Endothelial cell of umbilical vein (primary cell): ENCODE data around the gene CSF3. TPM values are rescaled to one million over a fixed set of nuclear protein-coding genes. Genes with fewer than 3 reads are reported as not detected.

Source experiments
- BruUV-seq: library from RNA; stranded (reverse); fragments of 400-500 nt; replicated peaks from 2 replicates; lab custom pipeline; 2021; lab: Mats Ljungman, UMichigan
- CTCF ChIA-PET: fragments of 300-600, 350-600 bp; sonication (Branson Sonifier 250); formaldehyde crosslinking; loops from one replicate; lab custom pipeline; 2021; ENCODE audit warnings: antibody characterized with exemption, inconsistent platforms; lab: Charles Lee
- POLR2A ChIA-PET: fragments of 300-600, 350-600 bp; sonication (Branson Sonifier 250); formaldehyde crosslinking; loops from one replicate; lab custom pipeline; 2021; ENCODE audit warnings: antibody characterized with exemption, inconsistent platforms; lab: Charles Lee
- DNase-seq: peaks from one replicate; pipeline ENCODE4 v3.0.0-alpha.2; 2011; ENCODE audit warnings: low read depth, low spot score
- FAIRE-seq: peaks from 2 replicates; lab custom pipeline; 2011; peaks lifted over from hg19 to GRCh38; lab: Jason Lieb, UNC
- H2AFZ ChIP-seq: 2 replicates; pipeline ENCODE4 v1.6.0; 2012; ENCODE audit warnings: low read depth, low read length, control low read depth, inconsistent platforms
- H3K27ac ChIP-seq: 2 replicates; pipeline ENCODE4 v1.5.1; 2011; ENCODE audit warnings: low read depth, mild to moderate bottlenecking, control low read depth, low read length, moderate library complexity; ENCODE audit not compliant: insufficient read depth
- H3K27me3 ChIP-seq, 2 experiments: 2 replicates each; pipeline versions ENCODE4 v1.6.0 to v1.6.1; 2011; ENCODE audit warnings: low read length in 2 of 2, mixed read lengths in 1 of 2; ENCODE audit not compliant: control insufficient read depth in 2 of 2, insufficient read depth in 2 of 2
- H3K36me3 ChIP-seq, 2 experiments: 2 replicates in 1 of 2; 3 replicates in 1 of 2; pipeline ENCODE4 v1.5.1; 2011; ENCODE audit warnings: low read length in 2 of 2, mild to moderate bottlenecking in 1 of 2, moderate library complexity in 1 of 2; ENCODE audit not compliant: control insufficient read depth in 2 of 2, insufficient read depth in 2 of 2; ENCODE audit errors: extremely low read depth in 1 of 2
- H3K4me1 ChIP-seq: 3 replicates; pipeline ENCODE4 v1.5.1; 2011; ENCODE audit warnings: mild to moderate bottlenecking, low read length; ENCODE audit not compliant: control insufficient read depth, insufficient read depth; ENCODE audit errors: extremely low read depth
- H3K4me2 ChIP-seq: 2 replicates; pipeline ENCODE4 v1.6.1; 2011; ENCODE audit warnings: low read length, control low read depth, mixed read lengths; ENCODE audit not compliant: insufficient read depth
- H3K4me3 ChIP-seq, 3 experiments: fragments of 200-600 bp in 1 of 3; sonication (generic), shearing (Covaris generic) in 1 of 3; replicated peaks in 1 of 3; 2 replicates each; pipeline ENCODE4 v1.5.1; 2011 to 2016; ENCODE audit warnings: control low read depth in 3 of 3, low read length in 3 of 3, mild to moderate bottlenecking in 2 of 3, inconsistent platforms in 1 of 3, low read depth in 1 of 3, moderate library complexity in 1 of 3; ENCODE audit not compliant: insufficient read depth in 1 of 3
- H3K79me2 ChIP-seq: 2 replicates; pipeline ENCODE4 v1.6.0; 2012; ENCODE audit warnings: low read length, inconsistent platforms; ENCODE audit not compliant: control insufficient read depth, insufficient read depth
- H3K9ac ChIP-seq: replicated peaks from 2 replicates; pipeline ENCODE3; 2011; ENCODE audit warnings: low read length, control low read depth; ENCODE audit not compliant: insufficient read depth; ENCODE audit errors: extremely low read depth
- H3K9me1 ChIP-seq: replicated peaks from 3 replicates; pipeline ENCODE4 v1.6.0; 2011; ENCODE audit warnings: mild to moderate bottlenecking, low read length; ENCODE audit not compliant: control insufficient read depth, insufficient read depth; ENCODE audit errors: extremely low read depth
- H3K9me3 ChIP-seq: replicated peaks from 2 replicates; pipeline ENCODE4 v1.5.1; 2012; ENCODE audit warnings: low read length, inconsistent platforms; ENCODE audit not compliant: control insufficient read depth, insufficient read depth
- H4K20me1 ChIP-seq: replicated peaks from 2 replicates; pipeline ENCODE3; 2011; ENCODE audit warnings: mild to moderate bottlenecking, low read length; ENCODE audit not compliant: control insufficient read depth, insufficient read depth; ENCODE audit errors: extremely low read depth
- EZH2 ChIP-seq: IDR thresholded peaks from 2 replicates; pipeline ENCODE4 v1.6.1; 2012; ENCODE audit warnings: borderline replicate concordance, low read depth, mild to moderate bottlenecking, moderate library complexity, low read length, inconsistent platforms; ENCODE audit not compliant: severe bottlenecking
- FOS ChIP-seq: IDR thresholded peaks from 2 replicates; pipeline ENCODE4 v1.6.1; 2011; ENCODE audit warnings: mild to moderate bottlenecking, low read length, moderate library complexity, borderline replicate concordance; ENCODE audit not compliant: insufficient read depth
- GATA2 ChIP-seq: IDR thresholded peaks from 2 replicates; pipeline ENCODE4 v1.7.0; 2011; ENCODE audit warnings: low read depth, mild to moderate bottlenecking, moderate library complexity, mixed read lengths, low read length; ENCODE audit not compliant: insufficient read length, insufficient read depth
- MYC ChIP-seq: IDR thresholded peaks from one replicate; pipeline ENCODE4 v1.6.1; 2011; ENCODE audit warnings: mild to moderate bottlenecking, low read depth, low read length
- POLR2A ChIP-seq: IDR thresholded peaks from 2 replicates; pipeline ENCODE4 v1.6.1; 2012; ENCODE audit warnings: low read depth, mild to moderate bottlenecking, control low read depth, low read length
- dilution Hi-C: fragments of 300-500 bp; cut with MboI; formaldehyde crosslinking; loops from one replicate; pipeline ENCODE4 v1.15.0; 2019; ENCODE audit warnings: low sequenced_read_pairs; ENCODE audit not compliant: extremely low pct_ligation_motif_present
- intact Hi-C: fragments of 100-400 bp; cut with micrococcal nuclease; formaldehyde crosslinking; loops from one replicate; pipeline ENCODE4 v1.10.0; 2022
- microRNA-seq: library from miRNA; unstranded; fragments of <30 nt; microRNA quantifications from one replicate; pipeline ENCODE4 v1.2.0, GENCODE V29; 2021; ENCODE audit warnings: borderline number of aligned reads, borderline replicate concordance
- polyA plus RNA-seq, 4 experiments: library from polyadenylated mRNA; depleted of rRNA in 3 of 4; stranded (reverse) in 3 of 4; unstranded in 1 of 4; fragments of >200 nt; gene quantifications; 2 replicates each; pipeline versions ENCODE4 v1.2.1 to v1.2.3, GENCODE V29; 2011 to 2012; ENCODE audit warnings: missing spikeins in 1 of 4
- small RNA-seq: library from RNA; depleted of rRNA; stranded (forward); fragments of <200 nt; gene quantifications from one replicate; pipeline ENCODE3, GENCODE V24; 2012; ENCODE audit warnings: low replicate concordance, low read depth; ENCODE audit not compliant: insufficient read depth, insufficient read length
- total RNA-seq: library from RNA; stranded (reverse); gene quantifications from 2 replicates; pipeline ENCODE4 v1.2.3, GENCODE V29; 2021
- TF ChIP-seq, protein P1 (sequence below): IDR thresholded peaks from 2 replicates; pipeline ENCODE4 v1.6.1; 2011; ENCODE audit not compliant: insufficient read depth, insufficient read length
- TF ChIP-seq, protein P2 (sequence below), 2 donors: IDR thresholded peaks; 1 replicate in 1 of 2; 2 replicates in 1 of 2; pipeline ENCODE4 v1.5.1; 2011; ENCODE audit warnings: low read length in 2 of 2, mild to moderate bottlenecking in 2 of 2, moderate library complexity in 2 of 2, control low read depth in 1 of 2, inconsistent platforms in 1 of 2, low read depth in 1 of 2; ENCODE audit not compliant: insufficient read depth in 1 of 2; ENCODE audit errors: extremely low read depth in 1 of 2

CSF3 gene
- total and polyA plus RNA-seq, 2 donors (not counting 3 experiments of a cell fraction or from before 2014, with no cell fraction given): 1.0 to 2.9 TPM

DNA sequence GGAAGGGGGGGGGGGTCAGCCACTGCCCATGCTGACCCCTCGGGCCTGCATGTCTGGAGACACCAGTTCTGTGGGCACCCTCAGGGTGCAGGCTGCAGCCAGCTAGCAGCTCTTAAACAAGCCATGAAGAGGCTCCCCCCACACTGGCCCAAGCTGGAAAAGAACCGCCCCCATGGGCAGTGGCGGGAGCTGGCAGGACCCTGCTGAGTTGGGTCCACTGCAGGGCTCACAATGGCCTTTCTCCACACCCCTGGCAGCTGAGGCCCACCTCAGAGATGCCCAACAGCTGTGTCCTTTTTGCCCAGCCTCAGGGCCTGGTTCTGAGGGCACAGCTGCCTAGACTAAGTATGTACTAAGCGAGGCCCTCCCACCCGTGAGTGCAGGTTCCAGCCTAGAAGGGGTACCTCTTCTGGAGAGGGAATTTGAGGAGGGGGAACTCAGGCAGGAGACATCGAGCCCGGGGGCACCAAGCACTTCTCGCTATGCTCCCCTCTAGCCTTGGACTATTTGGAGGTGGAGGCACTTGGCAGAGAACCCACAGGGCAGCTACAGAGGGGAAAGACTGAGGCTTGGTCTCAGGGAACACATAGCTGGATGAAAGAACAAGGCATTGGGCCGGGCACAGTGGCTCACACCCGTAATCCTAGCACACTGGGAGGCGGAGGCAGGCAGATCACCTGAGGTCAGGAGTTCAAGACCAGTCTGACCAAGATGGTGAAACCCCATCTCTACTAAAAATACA, 50.7 kb downstream of the CSF3 start:
- no TSS peak for BruUV-seq
- dilution Hi-C loops (no loop called here), intact Hi-C loops (no loop called here)
- H2AFZ ChIP-seq: no peak overlapping the region
- no peaks in the 10 kb centered on the region for H3K36me3 ChIP-seq
- H3K9me3 ChIP-seq: no peaks in the 10 kb centered on the region
- TF ChIP-seq GATA2 (no peak), FOS (no peak), POLR2A (no peak), EZH2 (no peak), MYC (no peak)
- TF ChIP-seq, protein P1, sequence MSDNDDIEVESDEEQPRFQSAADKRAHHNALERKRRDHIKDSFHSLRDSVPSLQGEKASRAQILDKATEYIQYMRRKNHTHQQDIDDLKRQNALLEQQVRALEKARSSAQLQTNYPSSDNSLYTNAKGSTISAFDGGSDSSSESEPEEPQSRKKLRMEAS: no peak
- TF ChIP-seq, protein P2, sequence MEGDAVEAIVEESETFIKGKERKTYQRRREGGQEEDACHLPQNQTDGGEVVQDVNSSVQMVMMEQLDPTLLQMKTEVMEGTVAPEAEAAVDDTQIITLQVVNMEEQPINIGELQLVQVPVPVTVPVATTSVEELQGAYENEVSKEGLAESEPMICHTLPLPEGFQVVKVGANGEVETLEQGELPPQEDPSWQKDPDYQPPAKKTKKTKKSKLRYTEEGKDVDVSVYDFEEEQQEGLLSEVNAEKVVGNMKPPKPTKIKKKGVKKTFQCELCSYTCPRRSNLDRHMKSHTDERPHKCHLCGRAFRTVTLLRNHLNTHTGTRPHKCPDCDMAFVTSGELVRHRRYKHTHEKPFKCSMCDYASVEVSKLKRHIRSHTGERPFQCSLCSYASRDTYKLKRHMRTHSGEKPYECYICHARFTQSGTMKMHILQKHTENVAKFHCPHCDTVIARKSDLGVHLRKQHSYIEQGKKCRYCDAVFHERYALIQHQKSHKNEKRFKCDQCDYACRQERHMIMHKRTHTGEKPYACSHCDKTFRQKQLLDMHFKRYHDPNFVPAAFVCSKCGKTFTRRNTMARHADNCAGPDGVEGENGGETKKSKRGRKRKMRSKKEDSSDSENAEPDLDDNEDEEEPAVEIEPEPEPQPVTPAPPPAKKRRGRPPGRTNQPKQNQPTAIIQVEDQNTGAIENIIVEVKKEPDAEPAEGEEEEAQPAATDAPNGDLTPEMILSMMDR (IDR thresholded peaks at IDR 0.05; ENCODE audit: extremely low read depth in 1 of 2, insufficient read depth in 1 of 2, low read depth in 1 of 2, low read length in 2 of 2): no peak
- H3K9ac ChIP-seq: no peak overlapping the region
- CTCF ChIA-PET: interaction anchor here (0.6 to 5.4 kb wide), 8 partner anchors 8 to 136 kb away, joined by 3 to 62 read pairs (median 6); partner anchors contain the start of gene NR1D1
- DNase-seq (no peak), FAIRE-seq (no peak)
- H3K4me3 ChIP-seq: no peak overlapping the region
- POLR2A ChIA-PET: interaction anchor here (0.7 kb wide), 1 partner anchor 12 kb away, joined by 3 read pairs; the partner anchor contains the start of gene MED24
- peaks cover 2% of the 10 kb centered on the region for H3K79me2 ChIP-seq
- no peaks in the 10 kb centered on the region for H3K9me1 ChIP-seq
- H3K27ac ChIP-seq: no peak overlapping the region
- H3K4me2 ChIP-seq: no peak overlapping the region
- peaks cover 0 to 3% of the 10 kb centered on the region in 2 experiments for H3K27me3 ChIP-seq
- H4K20me1 ChIP-seq: no peaks in the 10 kb centered on the region
- peaks cover 38% of the 10 kb centered on the region for H3K4me1 ChIP-seq

Small RNAs within 50 kb of the gene (microRNA-seq; reads per million reads assigned to microRNA genes)
- gene MIR6884: not detected

Small RNAs within 50 kb of the gene (small RNA-seq; reads per million reads assigned to genes)
- gene SNORD124: 3,714 reads per million, percentile 100 among the genes with 10 or more reads in this experiment

Other genes starting within 250 kb of the CSF3 start
- not detected in 2 replicates for gene IKZF3, start 151.1 kb upstream of the CSF3 start, total RNA-seq
- not detected in 2 replicates for gene IKZF3, start 151.1 kb upstream of the CSF3 start, polyA plus RNA-seq
- not detected in 2 replicates for gene ZPBP2, start 147.2 kb upstream of the CSF3 start, total RNA-seq
- gene ZPBP2, start 147.2 kb upstream of the CSF3 start, polyA plus RNA-seq: not detected in 2 replicates
- gene GSDMB, start 96.8 kb upstream of the CSF3 start, total RNA-seq: 11.0 and 11.6 TPM in 2 replicates
- 5.0 and 5.4 TPM in 2 replicates for gene GSDMB, start 96.8 kb upstream of the CSF3 start, polyA plus RNA-seq
- gene ORMDL3, start 87.8 kb upstream of the CSF3 start, total RNA-seq: 26.7 and 29.8 TPM in 2 replicates
- 49.8 and 53.4 TPM in 2 replicates for gene ORMDL3, start 87.8 kb upstream of the CSF3 start, polyA plus RNA-seq
- not detected in 2 replicates for gene LRRC3C, start 87.7 kb upstream of the CSF3 start, total RNA-seq
- not detected in 2 replicates for gene LRRC3C, start 87.7 kb upstream of the CSF3 start, polyA plus RNA-seq
- not detected in 2 replicates for gene GSDMA, start 52.4 kb upstream of the CSF3 start, total RNA-seq
- not detected in 2 replicates for gene GSDMA, start 52.4 kb upstream of the CSF3 start, polyA plus RNA-seq
- 136 and 142 TPM in 2 replicates for gene PSMD3, start 34.6 kb upstream of the CSF3 start, total RNA-seq
- gene PSMD3, start 34.6 kb upstream of the CSF3 start, polyA plus RNA-seq: 117 and 120 TPM in 2 replicates
- 120 and 124 TPM in 2 replicates for gene MED24, start 39.0 kb downstream of the CSF3 start, total RNA-seq
- 120 and 122 TPM in 2 replicates for gene MED24, start 39.0 kb downstream of the CSF3 start, polyA plus RNA-seq
- gene THRA, start 47.5 kb downstream of the CSF3 start, total RNA-seq: 24.9 and 29.6 TPM in 2 replicates
- gene THRA, start 47.5 kb downstream of the CSF3 start, polyA plus RNA-seq: 17.4 and 18.8 TPM in 2 replicates
- gene NR1D1, start 85.1 kb downstream of the CSF3 start, total RNA-seq: 5.2 and 6.1 TPM in 2 replicates
- gene NR1D1, start 85.1 kb downstream of the CSF3 start, polyA plus RNA-seq: 2.3 and 2.5 TPM in 2 replicates
- 90.8 and 95.0 TPM in 2 replicates for gene MSL1, start 106.5 kb downstream of the CSF3 start, total RNA-seq
- 27.7 and 30.9 TPM in 2 replicates for gene MSL1, start 106.5 kb downstream of the CSF3 start, polyA plus RNA-seq
- gene CASC3, start 125.1 kb downstream of the CSF3 start, total RNA-seq: 91.2 and 107 TPM in 2 replicates
- gene CASC3, start 125.1 kb downstream of the CSF3 start, polyA plus RNA-seq: 59.9 and 64.1 TPM in 2 replicates
- 11.8 and 13.4 TPM in 2 replicates for gene RAPGEFL1, start 162.0 kb downstream of the CSF3 start, total RNA-seq
- 8.6 and 9.2 TPM in 2 replicates for gene RAPGEFL1, start 162.0 kb downstream of the CSF3 start, polyA plus RNA-seq
- gene WIPF2, start 203.9 kb downstream of the CSF3 start, total RNA-seq: 29.0 and 30.4 TPM in 2 replicates
- 8.4 and 10.4 TPM in 2 replicates for gene WIPF2, start 203.9 kb downstream of the CSF3 start, polyA plus RNA-seq